OCI-LY1 (cell line): Measurements from ENCODE around the gene JAG1.

Experiments
- EZH2 ChIP-seq: fragments of 200-600 bp; sonication (generic), shearing (Covaris generic); IDR thresholded peaks from 2 replicates; pipeline ENCODE4 v1.8.0; 2017; ENCODE audit warnings: borderline replicate concordance, mixed run types, mild to moderate bottlenecking, antibody characterized with exemption, low read length, moderate library complexity, mixed read lengths
- TF ChIP-seq, protein P1 (sequence below): fragments of 200-600 bp; sonication (generic), shearing (Covaris generic); IDR thresholded peaks from 2 replicates; pipeline ENCODE4 v1.5.1; 2017; ENCODE audit warnings: mild to moderate bottlenecking, antibody characterized with exemption, low read length, moderate library complexity, mixed read lengths

DNA sequence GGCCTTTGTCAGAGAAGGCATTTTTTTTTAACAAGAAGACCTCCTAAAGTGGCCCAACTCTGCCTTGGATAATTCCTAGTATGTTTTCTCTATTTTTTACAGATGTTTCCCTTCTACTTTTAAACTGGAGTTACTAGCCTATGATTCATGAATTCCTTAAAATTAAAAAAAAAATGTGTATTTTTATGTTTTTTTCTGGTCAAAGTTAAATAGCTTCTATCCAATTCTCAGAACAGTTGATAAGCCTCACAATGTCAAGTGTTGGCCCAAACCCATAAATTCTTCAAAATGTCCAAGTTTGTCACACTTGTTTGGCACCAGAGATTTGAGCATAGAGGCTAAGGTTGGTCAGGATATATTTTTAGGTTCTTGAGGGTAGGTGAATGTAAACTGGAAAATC is 64.0 kb downstream of the JAG1 start:
- TF ChIP-seq, protein P1, sequence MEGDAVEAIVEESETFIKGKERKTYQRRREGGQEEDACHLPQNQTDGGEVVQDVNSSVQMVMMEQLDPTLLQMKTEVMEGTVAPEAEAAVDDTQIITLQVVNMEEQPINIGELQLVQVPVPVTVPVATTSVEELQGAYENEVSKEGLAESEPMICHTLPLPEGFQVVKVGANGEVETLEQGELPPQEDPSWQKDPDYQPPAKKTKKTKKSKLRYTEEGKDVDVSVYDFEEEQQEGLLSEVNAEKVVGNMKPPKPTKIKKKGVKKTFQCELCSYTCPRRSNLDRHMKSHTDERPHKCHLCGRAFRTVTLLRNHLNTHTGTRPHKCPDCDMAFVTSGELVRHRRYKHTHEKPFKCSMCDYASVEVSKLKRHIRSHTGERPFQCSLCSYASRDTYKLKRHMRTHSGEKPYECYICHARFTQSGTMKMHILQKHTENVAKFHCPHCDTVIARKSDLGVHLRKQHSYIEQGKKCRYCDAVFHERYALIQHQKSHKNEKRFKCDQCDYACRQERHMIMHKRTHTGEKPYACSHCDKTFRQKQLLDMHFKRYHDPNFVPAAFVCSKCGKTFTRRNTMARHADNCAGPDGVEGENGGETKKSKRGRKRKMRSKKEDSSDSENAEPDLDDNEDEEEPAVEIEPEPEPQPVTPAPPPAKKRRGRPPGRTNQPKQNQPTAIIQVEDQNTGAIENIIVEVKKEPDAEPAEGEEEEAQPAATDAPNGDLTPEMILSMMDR, result no peak
- TF ChIP-seq EZH2, result no peak
